HepG2 (cell line): ENCODE results near the gene CPVL. TPM values are rescaled to one million over a fixed set of nuclear protein-coding genes. Genes with fewer than 3 reads are reported as not detected.

Source experiments
- ATAC-seq: fragments of 200-7000 bp; cut with Tn5 transposase; 3 replicates; pipeline ENCODE4 v1.9.1; 2020; ENCODE audit warnings: mild to moderate bottlenecking, moderate library complexity
- BruUV-seq: library from RNA; stranded (reverse); fragments of 400-500 nt; replicated peaks from 2 replicates; lab custom pipeline; 2021; lab: Mats Ljungman, UMichigan
- CTCF ChIA-PET: fragments of 300-600 bp; formaldehyde crosslinking; extraction: SDS; loops from one replicate; lab custom pipeline; 2021; ENCODE audit warnings: low total read pairs, inconsistent platforms, low intra/inter-chr PET ratio; lab: Yijun Ruan, JAX
- POLR2A ChIA-PET: fragments of 350-600 bp; sonication (Branson Sonifier 250); formaldehyde crosslinking; loops from one replicate; lab custom pipeline; 2020; ENCODE audit warnings: antibody characterized with exemption, inconsistent platforms; lab: Yijun Ruan, JAX
- DNase-seq: peaks from one replicate; pipeline ENCODE4 v3.0.0-alpha.2; 2015; ENCODE audit warnings: low spot score
- FAIRE-seq: peaks from 3 replicates; lab custom pipeline; 2011; peaks lifted over from hg19 to GRCh38; lab: Jason Lieb, UNC
- H2AFZ ChIP-seq: one replicate; pipeline ENCODE4 v1.6.1; 2011; ENCODE audit warnings: low read length, inconsistent platforms
- H3K27ac ChIP-seq: fragments of 300-600 bp; 3 replicates; pipeline ENCODE4 v1.8.0; 2011; ENCODE audit warnings: mixed run types, mild to moderate bottlenecking, mixed read lengths, low read length, inconsistent platforms; ENCODE audit not compliant: insufficient read depth; ENCODE audit errors: extremely low read length
- H3K27me3 ChIP-seq, 2 experiments: fragments of 200-600 bp in 1 of 2; 2 replicates in 1 of 2; 3 replicates in 1 of 2; pipeline versions ENCODE4 v1.6.0 to v1.8.0; 2011; ENCODE audit warnings: low read length in 2 of 2, mild to moderate bottlenecking in 2 of 2, moderate library complexity in 2 of 2, inconsistent platforms in 1 of 2; ENCODE audit not compliant: insufficient read depth in 2 of 2, control insufficient read depth in 1 of 2
- H3K36me3 ChIP-seq, 2 experiments: fragments of 200-600 bp in 1 of 2; replicated peaks in 1 of 2; 2 replicates in 1 of 2; 3 replicates in 1 of 2; pipeline versions ENCODE4 v1.5.1 to v1.8.0; 2011; ENCODE audit warnings: low read length in 2 of 2, inconsistent platforms in 1 of 2; ENCODE audit not compliant: insufficient read depth in 2 of 2, control insufficient read depth in 1 of 2
- H3K4me1 ChIP-seq: 2 replicates; pipeline ENCODE4 v1.5.1; 2012; ENCODE audit warnings: low read length, inconsistent platforms; ENCODE audit not compliant: insufficient read depth
- H3K4me2 ChIP-seq: 2 replicates; pipeline ENCODE4 v1.6.0; 2011; ENCODE audit warnings: low read depth, low read length, inconsistent platforms
- H3K4me3 ChIP-seq, 3 experiments: fragments of 200-600 bp in 1 of 3; sonication (generic), shearing (Covaris generic) in 1 of 3; replicated peaks in 1 of 3; 2 replicates each; pipeline ENCODE4 v1.5.1; 2011 to 2016; ENCODE audit warnings: low read length in 3 of 3, inconsistent platforms in 2 of 3, low read depth in 2 of 3, mild to moderate bottlenecking in 2 of 3, control low read depth in 1 of 3, mixed read lengths in 1 of 3; ENCODE audit not compliant: insufficient read depth in 1 of 3
- H3K79me2 ChIP-seq: one replicate; pipeline ENCODE4 v1.6.1; 2011; ENCODE audit warnings: low read length, inconsistent platforms; ENCODE audit not compliant: insufficient read depth
- H3K9ac ChIP-seq: 2 replicates; pipeline ENCODE4 v1.6.0; 2011; ENCODE audit warnings: mild to moderate bottlenecking, low read depth, low read length, inconsistent platforms; ENCODE audit not compliant: insufficient read depth
- H3K9me3 ChIP-seq: 2 replicates; pipeline ENCODE4 v1.5.1; 2012; ENCODE audit warnings: mild to moderate bottlenecking, low read length
- H4K20me1 ChIP-seq: 2 replicates; pipeline ENCODE4 v1.6.0; 2011; ENCODE audit warnings: inconsistent platforms, mild to moderate bottlenecking, low read length, moderate library complexity; ENCODE audit not compliant: insufficient read depth
- CREB3 ChIP-seq: sonication (generic); formaldehyde crosslinking; IDR thresholded peaks from 2 replicates; pipeline ENCODE4 v1.5.0; 2020; ENCODE audit warnings: missing genetic modification reagents
- DZIP1 ChIP-seq: sonication (generic); formaldehyde crosslinking; IDR thresholded peaks from 2 replicates; pipeline ENCODE4 v1.5.0; 2020; ENCODE audit warnings: mild to moderate bottlenecking, missing genetic modification reagents
- HNF4A ChIP-seq: sonication (generic); formaldehyde crosslinking; IDR thresholded peaks from 2 replicates; pipeline ENCODE4 v1.4.0; 2020; ENCODE audit warnings: missing genetic modification reagents
- REPIN1 ChIP-seq: sonication (generic); formaldehyde crosslinking; IDR thresholded peaks from 2 replicates; pipeline ENCODE4 v1.8.0; 2022; ENCODE audit warnings: missing genetic modification reagents, low read depth, mild to moderate bottlenecking, borderline replicate concordance
- ZEB1 ChIP-seq: IDR thresholded peaks from 2 replicates; pipeline ENCODE4 v1.6.1; 2012; ENCODE audit warnings: mild to moderate bottlenecking, low read depth, inconsistent platforms; ENCODE audit not compliant: insufficient replicate concordance
- ZNF776 ChIP-seq: sonication (generic); formaldehyde crosslinking; IDR thresholded peaks from 2 replicates; pipeline ENCODE4 v1.4.0; 2020; ENCODE audit warnings: mild to moderate bottlenecking, missing genetic modification reagents
- ZSCAN25 ChIP-seq: sonication (generic); formaldehyde crosslinking; IDR thresholded peaks from 2 replicates; pipeline ENCODE4 v1.8.0; 2022; ENCODE audit warnings: mild to moderate bottlenecking, missing genetic modification reagents
- WGBS: methylation state at CpG from one replicate; pipeline ENCODE4 v1.1.6; 2017; ENCODE audit warnings: low lambda C conversion rate; 5-methylcytosine and 5-hydroxymethylcytosine counted together
- in situ Hi-C: cut with HindIII; loops from 2 replicates; pipeline ENCODE4 v1.10.0; 2017; ENCODE audit warnings: low pct_unique_long_range_greater_than_20kb; ENCODE audit not compliant: extremely low pct_ligation_motif_present
- intact Hi-C: fragments of 100-400 bp; cut with micrococcal nuclease; formaldehyde crosslinking; loops from one replicate; pipeline ENCODE4 v1.10.0; 2022; ENCODE audit not compliant: unreplicated experiment
- polyA plus RNA-seq, 8 experiments: library from polyadenylated mRNA; depleted of rRNA in 3 of 8; stranded (reverse) in 7 of 8; unstranded in 1 of 8; fragments of >200 nt; fragmentation: Illumina TruSeq in 4 of 8; extraction: Trizol in 4 of 8; gene quantifications; 2 replicates each; pipeline versions ENCODE4 v1.2.1 to v1.2.3, GENCODE V29; 2011 to 2016; ENCODE audit warnings: low read depth in 4 of 8, missing spikeins in 1 of 8, mixed read lengths in 1 of 8; ENCODE audit not compliant: insufficient read depth in 1 of 8
- total RNA-seq, 5 experiments: library from RNA; depleted of rRNA; stranded (reverse); fragments of >200 nt; fragmentation: Illumina TruSeq; extraction: Trizol; gene quantifications; 2 replicates each; pipeline ENCODE4 v1.2.3, GENCODE V29; 2016; ENCODE audit warnings: low read depth in 1 of 5
- TF ChIP-seq, protein P1 (sequence below), 2 experiments: sonication (generic) in 1 of 2; formaldehyde crosslinking in 1 of 2; IDR thresholded peaks; 2 replicates each; pipeline versions ENCODE4 v1.6.1 to v1.9.0; 2014 to 2022; ENCODE audit warnings: antibody characterized with exemption in 1 of 2, borderline replicate concordance in 1 of 2, inconsistent platforms in 1 of 2, low read depth in 1 of 2, missing genetic modification reagents in 1 of 2
- TF ChIP-seq, protein P2 (sequence below): sonication (generic); formaldehyde crosslinking; IDR thresholded peaks from 2 replicates; pipeline ENCODE4 v1.4.0; 2020; ENCODE audit warnings: missing genetic modification reagents, borderline replicate concordance

CPVL gene
- total and polyA plus RNA-seq, 2 of the 13 experiments (the other 11 are each of a cell fraction or from before 2014, with no cell fraction given), result 59.2 to 294 TPM

DNA sequence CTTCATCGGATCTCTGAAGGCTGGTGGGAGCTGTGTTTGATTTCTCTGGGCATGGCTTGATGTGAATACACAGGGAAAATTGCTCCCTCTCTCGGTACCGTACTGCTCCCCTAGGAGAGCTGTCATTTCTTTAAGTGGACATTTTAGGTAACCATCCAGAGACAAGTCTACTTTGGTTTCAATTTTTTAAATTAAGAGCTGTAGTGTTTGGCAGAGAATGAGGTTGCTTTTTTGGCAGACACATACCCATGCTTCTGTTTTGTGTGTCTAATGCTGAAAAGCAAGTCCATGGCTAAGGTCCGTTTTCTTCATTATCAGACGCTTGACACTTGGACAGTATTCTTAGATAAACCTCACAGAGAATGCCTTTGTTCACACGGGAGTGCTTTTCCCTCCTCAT is 127.0 kb downstream of the CPVL start (continued):
- TF ChIP-seq, protein P1, sequence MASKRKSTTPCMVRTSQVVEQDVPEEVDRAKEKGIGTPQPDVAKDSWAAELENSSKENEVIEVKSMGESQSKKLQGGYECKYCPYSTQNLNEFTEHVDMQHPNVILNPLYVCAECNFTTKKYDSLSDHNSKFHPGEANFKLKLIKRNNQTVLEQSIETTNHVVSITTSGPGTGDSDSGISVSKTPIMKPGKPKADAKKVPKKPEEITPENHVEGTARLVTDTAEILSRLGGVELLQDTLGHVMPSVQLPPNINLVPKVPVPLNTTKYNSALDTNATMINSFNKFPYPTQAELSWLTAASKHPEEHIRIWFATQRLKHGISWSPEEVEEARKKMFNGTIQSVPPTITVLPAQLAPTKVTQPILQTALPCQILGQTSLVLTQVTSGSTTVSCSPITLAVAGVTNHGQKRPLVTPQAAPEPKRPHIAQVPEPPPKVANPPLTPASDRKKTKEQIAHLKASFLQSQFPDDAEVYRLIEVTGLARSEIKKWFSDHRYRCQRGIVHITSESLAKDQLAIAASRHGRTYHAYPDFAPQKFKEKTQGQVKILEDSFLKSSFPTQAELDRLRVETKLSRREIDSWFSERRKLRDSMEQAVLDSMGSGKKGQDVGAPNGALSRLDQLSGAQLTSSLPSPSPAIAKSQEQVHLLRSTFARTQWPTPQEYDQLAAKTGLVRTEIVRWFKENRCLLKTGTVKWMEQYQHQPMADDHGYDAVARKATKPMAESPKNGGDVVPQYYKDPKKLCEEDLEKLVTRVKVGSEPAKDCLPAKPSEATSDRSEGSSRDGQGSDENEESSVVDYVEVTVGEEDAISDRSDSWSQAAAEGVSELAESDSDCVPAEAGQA (IDR thresholded peaks at IDR 0.05; ENCODE audit: low read depth), result no peak
- TF ChIP-seq, protein P1 (CRISPR knock-in tag; IDR thresholded peaks at IDR 0.05; ENCODE audit: borderline replicate concordance), result no peak
- TF ChIP-seq, all 625 proteins: peak for 0

DNA sequence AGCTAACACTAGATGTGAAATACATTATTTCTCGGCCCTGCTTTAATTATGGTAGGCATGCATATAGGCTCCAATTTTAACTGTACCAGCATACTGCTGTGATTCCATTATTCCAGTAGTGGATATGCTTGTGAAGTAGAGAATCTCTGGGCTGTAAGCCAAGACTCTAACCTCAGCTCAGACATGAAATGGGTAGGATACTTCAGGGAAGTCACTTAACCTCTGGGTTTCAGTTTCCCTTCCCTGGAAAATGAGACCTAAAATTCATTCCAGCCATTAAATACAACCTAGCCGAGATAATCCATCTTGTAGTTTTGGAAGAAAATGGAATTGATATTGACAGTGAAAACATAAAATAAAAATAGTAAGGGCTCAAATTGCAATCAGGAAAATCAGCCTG is 128.6 kb downstream of the CPVL start:
- no peak for FAIRE-seq
- intact Hi-C loops, result no loop called here
- H3K36me3 ChIP-seq, result peaks cover 5% of the 10 kb centered on the region in 2 experiments; a peak in 2 of 5 replicates
- no peak for TF ChIP-seq ZSCAN25 (CRISPR knock-in tag)
- no peak for TF ChIP-seq DZIP1 (CRISPR knock-in tag)
- TF ChIP-seq ZNF776 (CRISPR knock-in tag), result no peak
- no peak for TF ChIP-seq HNF4A (CRISPR knock-in tag)
- TF ChIP-seq CREB3 (CRISPR knock-in tag), result no peak
- no peak for TF ChIP-seq REPIN1 (CRISPR knock-in tag)
- no peak for TF ChIP-seq ZEB1
- TF ChIP-seq, protein P2, sequence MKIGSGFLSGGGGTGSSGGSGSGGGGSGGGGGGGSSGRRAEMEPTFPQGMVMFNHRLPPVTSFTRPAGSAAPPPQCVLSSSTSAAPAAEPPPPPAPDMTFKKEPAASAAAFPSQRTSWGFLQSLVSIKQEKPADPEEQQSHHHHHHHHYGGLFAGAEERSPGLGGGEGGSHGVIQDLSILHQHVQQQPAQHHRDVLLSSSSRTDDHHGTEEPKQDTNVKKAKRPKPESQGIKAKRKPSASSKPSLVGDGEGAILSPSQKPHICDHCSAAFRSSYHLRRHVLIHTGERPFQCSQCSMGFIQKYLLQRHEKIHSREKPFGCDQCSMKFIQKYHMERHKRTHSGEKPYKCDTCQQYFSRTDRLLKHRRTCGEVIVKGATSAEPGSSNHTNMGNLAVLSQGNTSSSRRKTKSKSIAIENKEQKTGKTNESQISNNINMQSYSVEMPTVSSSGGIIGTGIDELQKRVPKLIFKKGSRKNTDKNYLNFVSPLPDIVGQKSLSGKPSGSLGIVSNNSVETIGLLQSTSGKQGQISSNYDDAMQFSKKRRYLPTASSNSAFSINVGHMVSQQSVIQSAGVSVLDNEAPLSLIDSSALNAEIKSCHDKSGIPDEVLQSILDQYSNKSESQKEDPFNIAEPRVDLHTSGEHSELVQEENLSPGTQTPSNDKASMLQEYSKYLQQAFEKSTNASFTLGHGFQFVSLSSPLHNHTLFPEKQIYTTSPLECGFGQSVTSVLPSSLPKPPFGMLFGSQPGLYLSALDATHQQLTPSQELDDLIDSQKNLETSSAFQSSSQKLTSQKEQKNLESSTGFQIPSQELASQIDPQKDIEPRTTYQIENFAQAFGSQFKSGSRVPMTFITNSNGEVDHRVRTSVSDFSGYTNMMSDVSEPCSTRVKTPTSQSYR (CRISPR knock-in tag), result no peak

More for the DNA sequence above, 128.6 kb downstream of the CPVL start:
- Histone ChIP-seq H3K9me3 (no peaks in the 10 kb centered on the region), H3K4me2 (no peak overlapping the region), H3K4me3 (no peak overlapping the region), H3K9ac (no peak overlapping the region), H3K27me3 (no peaks in the 10 kb centered on the region), H4K20me1 (no peaks in the 10 kb centered on the region), H2AFZ (no peak overlapping the region), H3K79me2 (no peaks in the 10 kb centered on the region), H3K4me1 (no peaks in the 10 kb centered on the region), H3K27ac (no peak overlapping the region)
- ATAC-seq, result no peak
- DNase-seq, result no peak
- in situ Hi-C loops, result no loop called here
- ChIA-PET POLR2A (no interaction called here), CTCF (no interaction called here)
- no TSS peak for BruUV-seq
- 90% methylated on average over 2 of the region's 2 CpGs for WGBS
